Activated T-cell treated with anti-CD3 and anti-CD28 coated beads for 24 hours (primary cell): ENCODE data around the gene FAF1.

ENCODE experiments used
- DNase-seq: peaks from one replicate; pipeline ENCODE4 v3.0.0-alpha.2; 2020; ENCODE audit warnings: low read depth

The FAF1 gene

GRCh38 chr1:50978144-50978851 is 18.2 kb upstream of the FAF1 start:
- DNase-seq: no peak

GRCh38 chr1:50977575-50978143 is 17.6 kb upstream of the FAF1 start:
- DNase-seq: no peak

DNA sequence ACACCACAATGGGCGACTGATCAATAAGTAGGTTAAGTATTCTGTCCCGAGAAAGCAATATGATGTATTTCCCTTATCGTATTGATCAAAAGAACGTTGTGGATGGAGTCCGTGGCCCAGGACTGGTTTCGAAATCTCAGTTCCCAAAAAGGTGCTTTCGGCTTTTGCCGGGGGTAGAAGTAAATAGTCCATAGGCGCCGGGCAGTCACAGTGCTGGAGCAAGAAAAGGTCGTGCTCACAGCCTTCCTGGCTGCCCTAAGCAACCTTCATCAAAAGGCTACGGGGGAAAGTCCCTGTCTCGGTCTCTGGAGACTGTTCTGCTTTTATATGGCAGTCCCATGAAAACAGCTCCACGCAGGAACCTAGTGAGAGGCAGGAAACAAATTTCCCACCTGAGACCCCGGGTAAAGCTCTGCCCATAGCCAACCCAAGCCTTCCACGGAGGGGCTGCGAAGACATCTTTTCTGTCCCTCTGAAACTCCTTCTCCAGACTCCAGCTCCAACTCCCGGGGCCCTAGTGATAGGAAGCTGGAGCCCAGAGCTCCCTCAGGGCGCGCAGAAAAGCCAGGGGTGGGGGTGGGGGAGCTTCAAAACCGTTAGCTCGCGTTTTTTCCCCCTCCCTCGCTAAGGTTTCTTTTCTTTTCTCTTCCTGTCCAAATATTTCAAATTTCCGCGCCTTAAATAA is 17.0 kb upstream of the FAF1 start:
- DNase-seq: no peak

- no peak for DNase-seq
Observed at GRCh38 chr1:50976111-50976889, 16.2 kb upstream of the FAF1 start.

DNA sequence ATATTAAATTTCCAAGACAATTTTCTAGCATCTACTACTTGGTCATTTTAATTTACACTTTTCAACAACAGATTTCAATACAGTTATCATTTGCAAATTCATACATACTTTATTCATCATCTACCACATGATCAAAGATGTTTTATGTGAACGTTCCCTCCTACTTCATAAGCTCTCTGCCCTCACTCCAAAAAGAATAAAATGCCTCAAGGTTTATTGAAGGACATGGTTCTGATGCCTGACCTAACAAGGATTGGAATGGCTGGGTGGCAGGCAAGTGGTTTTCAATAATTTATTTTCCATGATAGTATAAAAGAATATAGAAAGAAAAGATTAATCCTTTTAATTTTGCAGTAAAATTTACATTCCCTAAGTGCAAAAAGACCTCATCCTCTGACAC is 15.4 kb upstream of the FAF1 start:
- no peak for DNase-seq

- no peak for DNase-seq
Observed at GRCh38 chr1:50974618-50974935, 14.5 kb upstream of the FAF1 start.

DNA sequence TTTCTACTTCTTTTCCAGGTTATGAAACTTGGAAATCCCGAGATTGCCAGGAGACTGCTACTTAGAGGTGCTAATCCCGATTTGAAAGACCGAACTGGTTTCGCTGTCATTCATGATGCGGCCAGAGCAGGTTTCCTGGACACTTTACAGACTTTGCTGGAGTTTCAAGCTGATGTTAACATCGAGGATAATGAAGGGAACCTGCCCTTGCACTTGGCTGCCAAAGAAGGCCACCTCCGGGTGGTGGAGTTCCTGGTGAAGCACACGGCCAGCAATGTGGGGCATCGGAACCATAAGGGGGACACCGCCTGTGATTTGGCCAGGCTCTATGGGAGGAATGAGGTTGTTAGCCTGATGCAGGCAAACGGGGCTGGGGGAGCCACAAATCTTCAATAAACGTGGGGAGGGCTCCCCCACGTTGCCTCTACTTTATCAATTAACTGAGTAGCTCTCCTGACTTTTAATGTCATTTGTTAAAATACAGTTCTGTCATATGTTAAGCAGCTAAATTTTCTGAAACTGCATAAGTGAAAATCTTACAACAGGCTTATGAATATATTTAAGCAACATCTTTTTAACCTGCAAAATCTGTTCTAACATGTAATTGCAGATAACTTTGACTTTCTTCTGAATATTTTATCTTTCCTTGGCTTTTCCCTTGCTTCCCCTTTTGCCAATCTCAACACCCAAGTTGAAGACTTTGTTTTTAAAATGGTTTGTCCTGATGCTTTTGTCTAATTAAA is 14.0 kb upstream of the FAF1 start:
- DNase-seq: no peak

GRCh38 chr1:50973255-50973654 is 13.2 kb upstream of the FAF1 start:
- no peak for DNase-seq

GRCh38 chr1:50972766-50973165 is 12.7 kb upstream of the FAF1 start:
- no peak for DNase-seq

DNA sequence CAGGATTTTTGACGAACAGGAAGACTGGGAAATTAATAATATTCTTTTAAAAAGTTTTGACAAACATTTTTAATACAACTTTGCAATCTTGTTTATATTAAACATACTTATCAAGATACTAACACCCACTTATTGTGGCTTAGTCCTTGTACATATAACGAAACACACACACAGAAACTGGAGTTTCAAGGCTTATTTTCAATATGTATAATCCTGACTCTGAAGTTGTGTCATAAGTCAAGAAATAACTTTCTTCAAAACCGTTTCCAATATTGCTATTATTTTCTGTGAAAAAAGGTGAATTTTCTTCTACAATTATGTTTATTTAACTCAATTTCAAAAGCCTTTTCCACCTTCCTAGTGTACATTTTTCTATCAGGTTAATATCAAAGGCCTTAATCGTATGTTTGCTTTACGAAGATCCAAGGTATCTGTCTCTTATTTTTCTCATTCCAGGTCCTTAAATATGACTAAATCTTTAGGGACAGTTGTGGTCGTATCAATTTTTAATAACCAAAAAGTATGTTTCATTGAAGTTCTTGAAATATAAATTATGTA is 11.8 kb upstream of the FAF1 start:
- DNase-seq: no peak

GRCh38 chr1:50970931-50971582 is 11.0 kb upstream of the FAF1 start:
- DNase-seq: no peak

- DNase-seq: no peak
Observed at GRCh38 chr1:50970509-50970887, 10.4 kb upstream of the FAF1 start.

DNA sequence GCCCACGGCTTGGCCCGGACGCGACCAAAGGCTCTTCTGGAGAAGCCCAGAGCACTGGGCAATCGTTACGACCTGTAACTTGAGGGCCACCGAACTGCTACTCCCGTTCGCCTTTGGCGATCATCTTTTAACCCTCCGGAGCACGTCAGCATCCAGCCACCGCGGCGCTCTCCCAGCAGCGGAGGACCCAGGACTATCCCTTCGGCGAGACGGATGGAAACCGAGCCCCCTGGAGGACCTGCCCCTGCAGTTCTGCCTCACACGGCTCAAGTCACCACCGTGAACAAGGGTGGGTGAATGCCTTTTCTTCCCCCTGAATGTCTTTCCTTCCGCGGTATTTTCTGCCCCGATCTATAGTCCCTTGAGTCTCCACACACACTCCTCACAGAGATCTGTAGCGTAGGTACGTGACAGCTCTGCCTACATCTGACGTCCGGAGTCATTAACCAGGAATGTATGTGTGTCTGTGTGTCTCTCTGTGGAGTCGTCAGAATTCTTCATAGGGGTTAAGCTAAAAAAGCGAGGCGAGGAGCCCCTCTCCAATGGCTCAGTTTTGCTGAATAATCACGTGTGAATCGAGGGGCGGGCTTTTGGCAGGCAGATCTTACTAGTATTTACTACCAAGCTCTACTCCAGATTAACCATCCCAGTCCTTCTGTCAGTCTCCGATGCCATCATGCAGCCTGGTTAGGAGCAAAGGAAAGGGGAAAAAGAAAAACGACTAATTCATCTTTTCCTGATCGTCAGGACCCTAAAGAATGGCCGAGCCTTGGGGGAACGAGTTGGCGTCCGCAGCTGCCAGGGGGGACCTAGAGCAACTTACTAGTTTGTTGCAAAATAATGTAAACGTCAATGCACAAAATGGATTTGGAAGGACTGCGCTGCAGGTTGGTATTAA is 9.8 kb upstream of the FAF1 start, which contains the start of gene CDKN2C:
Gene CDKN2C, plus strand, starts transcription at position 635 of the 898 bp plus-strand sequence. Its CDS starts 124 bp downstream, at position 759.
- peak; percentile 33 for DNase-seq

DNA sequence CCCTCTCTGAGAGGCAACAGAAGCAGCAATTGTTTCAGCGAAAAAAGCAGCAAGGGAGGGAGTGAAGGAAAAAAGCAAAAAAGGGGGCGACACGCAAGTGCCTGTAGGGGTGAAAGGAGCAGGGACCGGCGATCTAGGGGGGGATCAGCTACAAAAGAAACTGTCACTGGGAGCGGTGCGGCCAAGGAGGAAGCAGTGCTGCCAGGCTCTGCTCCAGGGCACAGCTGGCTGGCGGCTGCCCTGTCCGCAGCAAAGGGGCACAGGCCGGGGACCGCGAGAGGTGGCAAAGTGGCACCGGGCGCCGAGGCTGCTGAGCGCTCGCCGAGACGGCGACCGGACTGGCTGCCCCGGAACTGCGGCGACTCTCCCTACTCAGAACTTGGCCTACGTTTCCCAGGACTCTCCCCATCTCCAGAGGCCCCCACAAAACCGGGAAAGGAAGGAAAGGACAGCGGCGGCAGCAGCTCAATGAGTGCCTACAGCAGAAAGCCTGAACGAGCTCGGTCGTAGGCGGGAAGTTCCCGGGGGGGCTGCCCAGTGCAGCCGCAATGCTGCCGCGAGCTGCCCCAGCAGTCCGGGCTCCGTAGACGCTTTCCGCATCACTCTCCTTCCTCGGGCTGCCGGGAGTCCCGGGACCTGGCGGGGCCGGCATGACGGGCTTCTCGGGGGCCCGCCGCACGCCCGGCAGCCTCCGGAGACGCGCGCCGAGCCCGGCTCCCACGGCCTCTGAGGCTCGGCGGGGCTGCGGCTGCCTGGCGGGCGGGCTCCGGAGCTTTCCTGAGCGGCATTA is 8.9 kb upstream of the FAF1 start:
- no peak for DNase-seq

GRCh38 chr1:50968158-50968820 is 8.2 kb upstream of the FAF1 start:
- peak; percentile 76 for DNase-seq

GRCh38 chr1:50967416-50968157 is 7.5 kb upstream of the FAF1 start:
- no peak for DNase-seq

DNA sequence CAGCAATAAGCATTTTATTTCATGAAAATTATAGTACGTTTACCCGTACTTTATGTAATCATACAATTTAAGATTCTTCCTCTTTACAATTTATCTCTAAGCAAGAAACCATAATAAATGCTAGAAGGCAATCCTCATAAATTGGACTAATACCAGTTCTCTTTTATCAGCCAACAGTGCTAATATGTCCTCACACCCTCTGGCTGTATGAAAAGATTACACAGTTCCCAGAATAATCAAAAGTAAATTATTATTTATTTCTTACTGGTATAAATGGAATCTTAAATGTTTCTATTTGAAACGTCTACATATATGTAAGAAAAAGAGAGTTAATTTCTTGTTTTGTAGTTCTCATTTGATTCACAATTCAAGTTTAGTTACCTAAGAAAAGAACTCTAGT is 6.9 kb upstream of the FAF1 start:
- DNase-seq: no peak

DNA sequence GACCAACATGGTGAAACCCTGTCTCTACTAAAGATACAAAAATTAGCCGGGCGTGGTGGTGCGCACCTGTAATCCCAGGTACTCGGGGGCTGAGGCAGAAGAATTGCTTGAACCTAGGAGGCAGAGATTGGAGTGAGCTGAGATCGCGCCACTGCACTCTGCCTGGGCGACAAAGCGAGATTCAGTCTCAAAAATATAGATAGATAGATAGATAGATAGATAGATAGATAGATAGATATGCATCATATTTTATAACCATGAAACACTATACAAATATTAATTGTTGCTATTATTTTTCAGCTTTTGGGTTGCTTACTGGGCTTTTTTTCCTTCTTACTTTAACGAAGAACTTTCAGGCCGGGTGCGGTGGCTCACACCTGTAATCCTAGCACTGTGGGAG is 4.8 kb upstream of the FAF1 start:
- DNase-seq: no peak
